Stimulated activated CD8-positive, alpha-beta memory T cell treated with anti-CD3 and anti-CD28 coated beads, Interleukin-2, amount 100 ng/mL, for 1 hour (primary cell): ENCODE data around the gene PGF.

Experiments used
- DNase-seq, 2 donors: peaks; one replicate each; pipeline ENCODE4 v3.0.0-alpha.2; 2020; ENCODE audit warnings: low read depth in 2 of 2

Gene PGF

DNA sequence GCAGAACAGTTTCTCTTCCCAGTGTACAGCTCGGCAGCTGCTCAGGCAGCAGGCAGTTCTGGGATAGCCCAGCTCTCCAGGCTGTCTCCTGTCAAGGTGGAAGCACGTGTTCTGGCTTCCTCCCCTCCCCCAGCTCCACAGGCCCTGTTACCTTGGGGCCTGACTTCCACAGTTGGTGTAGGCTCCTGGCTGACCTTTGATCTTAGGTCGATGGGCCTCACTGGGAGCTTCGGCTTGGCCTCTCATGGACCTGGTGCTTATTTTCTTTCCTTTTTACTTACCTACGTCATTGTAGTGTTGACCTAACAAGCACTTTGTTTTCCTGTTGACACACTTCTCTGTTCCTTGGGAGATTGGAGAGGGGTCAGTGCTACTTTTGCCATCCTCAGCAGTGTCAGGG is 56.7 kb downstream of the PGF start:
- no peak for DNase-seq

DNA sequence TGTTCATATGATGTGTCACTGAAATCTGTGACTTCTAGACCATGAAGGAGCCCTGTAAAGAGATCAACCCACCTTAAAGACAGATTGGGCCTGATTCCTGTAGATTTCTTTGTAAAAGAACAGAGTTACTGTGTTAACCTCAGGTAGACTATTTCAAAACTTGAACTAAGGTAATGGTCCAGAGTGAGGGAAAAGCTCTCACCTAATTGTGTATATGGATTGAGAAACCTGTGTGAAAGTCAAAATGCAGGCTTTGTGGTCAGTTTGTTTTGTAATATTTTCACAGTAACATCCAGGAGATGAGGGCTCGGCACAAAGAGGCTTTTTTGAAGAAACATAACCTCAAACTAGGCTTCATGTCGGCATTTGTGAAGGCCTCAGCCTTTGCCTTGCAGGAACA is 57.3 kb downstream of the PGF start:
- DNase-seq, result no peak

DNA sequence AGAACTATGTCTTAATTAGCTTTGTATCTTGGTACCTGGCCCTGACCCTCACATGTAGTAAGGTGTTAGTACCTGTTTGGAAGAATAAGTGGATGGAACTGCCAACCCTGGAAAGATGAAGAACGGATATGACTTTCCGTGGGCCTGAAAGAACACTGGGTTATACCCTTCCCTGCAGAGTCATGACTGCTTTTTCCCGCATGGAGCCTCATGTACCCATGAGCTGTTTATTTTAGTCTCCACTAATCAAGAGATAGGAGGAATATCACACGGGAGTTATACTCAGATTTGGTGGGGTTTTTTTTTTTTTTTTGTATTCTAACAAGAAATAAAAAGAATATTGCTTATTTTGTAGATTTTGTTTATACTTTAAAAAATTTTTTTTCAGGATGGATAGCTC is 57.8 kb downstream of the PGF start:
- no peak for DNase-seq

DNA sequence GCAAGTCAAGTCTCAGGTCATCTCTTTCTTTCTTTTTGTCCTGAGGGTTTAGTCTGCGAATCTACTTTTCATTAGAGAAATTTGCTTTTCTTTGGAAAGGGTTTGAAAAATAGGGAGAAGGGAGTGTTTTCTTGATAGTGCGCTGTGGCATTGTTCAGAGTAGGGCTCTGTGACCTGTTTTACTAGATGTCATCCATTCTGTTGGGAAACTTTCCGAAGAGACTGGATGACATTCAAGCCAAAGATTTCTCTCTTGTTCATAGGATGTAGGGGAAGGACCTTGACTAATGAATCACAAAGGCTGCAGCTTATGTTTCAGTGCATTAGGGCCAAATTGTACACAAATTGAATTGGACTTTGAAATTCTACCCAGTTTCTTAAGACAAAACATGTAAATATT is 59.0 kb downstream of the PGF start:
- no peak for DNase-seq

DNA sequence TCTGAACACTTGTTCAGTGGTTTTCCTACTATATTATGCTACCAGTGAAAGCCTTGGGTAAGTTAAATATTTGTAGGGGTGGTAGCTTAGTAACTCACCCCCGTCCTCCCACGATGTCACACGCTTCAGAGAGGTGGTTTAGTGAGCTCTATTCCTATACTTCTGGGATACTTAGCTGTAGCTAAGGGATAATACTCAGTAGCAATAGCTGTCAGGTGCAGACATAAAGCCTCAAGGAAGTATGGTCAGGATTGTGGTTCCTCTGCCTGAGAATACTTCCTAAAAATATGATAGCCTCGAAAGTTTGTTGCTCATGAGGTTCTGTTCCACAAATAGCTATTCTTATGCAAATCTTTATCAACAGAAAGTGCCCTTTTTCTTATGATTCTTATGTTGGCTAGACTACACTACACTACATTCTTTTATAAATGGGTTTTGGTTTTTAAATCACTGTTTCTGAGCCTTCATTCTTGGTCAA is 61.7 kb downstream of the PGF start:
- no peak for DNase-seq

DNA sequence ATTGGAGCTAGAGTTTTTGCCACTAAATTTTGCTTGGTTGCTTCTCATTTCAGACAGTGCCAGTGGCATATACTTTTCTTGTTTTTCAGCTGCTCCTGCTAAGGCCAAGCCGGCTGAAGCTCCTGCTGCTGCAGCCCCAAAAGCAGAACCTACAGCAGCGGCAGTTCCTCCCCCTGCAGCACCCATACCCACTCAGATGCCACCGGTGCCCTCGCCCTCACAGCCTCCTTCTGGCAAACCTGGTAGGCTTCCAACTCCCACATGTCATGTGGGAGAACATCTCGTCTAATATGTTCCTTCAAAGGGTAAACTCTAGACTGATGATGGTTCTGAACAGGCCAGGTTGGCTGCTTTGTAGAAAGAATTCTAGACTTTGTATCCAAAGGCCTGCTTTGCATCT is 62.7 kb downstream of the PGF start:
- no peak for DNase-seq

DNA sequence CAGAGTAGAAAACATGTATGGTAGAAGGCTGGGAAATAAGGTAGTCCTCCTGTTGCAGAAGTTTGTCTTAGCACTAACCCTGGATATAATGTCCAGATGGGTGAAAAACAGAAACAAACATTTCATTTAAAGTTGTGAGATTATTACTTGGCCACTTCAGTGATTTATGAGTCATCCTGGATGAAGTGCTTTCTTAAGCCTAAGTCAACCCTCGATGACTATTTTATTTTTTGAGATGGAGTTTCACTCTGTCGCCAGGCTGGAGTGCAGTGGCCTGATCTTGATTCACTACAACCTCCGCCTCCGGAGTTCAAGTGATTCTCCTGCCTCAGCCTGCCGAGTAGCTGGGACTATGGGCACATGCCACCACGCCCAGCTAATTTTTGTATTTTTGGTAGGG is 63.5 kb downstream of the PGF start:
- DNase-seq, result no peak
